GM10266 (cell line): ENCODE measurements around the gene GOT1.

Experiments
- DNase-seq: peaks from one replicate; pipeline ENCODE4 v3.0.0; 2012; ENCODE audit errors: extremely low spot score
- CTCF ChIP-seq: IDR thresholded peaks from 2 replicates; pipeline ENCODE4 v1.5.1; 2012; ENCODE audit warnings: mild to moderate bottlenecking, low read depth; ENCODE audit not compliant: control insufficient read depth, insufficient read depth; ENCODE audit errors: missing control alignments

Gene GOT1

GRCh38 chr10:99399664-99400063 is 30.8 kb downstream of the GOT1 start:
- TF ChIP-seq CTCF: no peak
- no peak for DNase-seq

- no peak for TF ChIP-seq CTCF
Observed at GRCh38 chr10:99396471-99396870, 34.0 kb downstream of the GOT1 start.

GRCh38 chr10:99395750-99396445 is 34.5 kb downstream of the GOT1 start:
- no peak for DNase-seq
- TF ChIP-seq CTCF: no peak

More at GRCh38 chr10:99396471-99396870, 34.0 kb downstream of the GOT1 start:
- DNase-seq: no peak

- no peak for DNase-seq
- no peak for TF ChIP-seq CTCF
Observed at GRCh38 chr10:99394761-99395386, 35.5 kb downstream of the GOT1 start.

- no peak for TF ChIP-seq CTCF
- DNase-seq: no peak
Observed at GRCh38 chr10:99394256-99394655, 36.2 kb downstream of the GOT1 start.

- TF ChIP-seq CTCF: no peak
Observed at GRCh38 chr10:99393683-99394082, 36.7 kb downstream of the GOT1 start.

GRCh38 chr10:99393036-99393435 is 37.4 kb downstream of the GOT1 start:
- TF ChIP-seq CTCF: no peak
- DNase-seq: no peak

More at GRCh38 chr10:99393683-99394082, 36.7 kb downstream of the GOT1 start:
- no peak for DNase-seq
